NCI-H146 treated with DMSO at 0.1 percent for 48 hours (cell line): ENCODE results near the gene AUTS2.

Experiments used
- DNase-seq: peaks from one replicate; lab custom pipeline; 2025; ENCODE audit not compliant: unreplicated experiment; lab: John Stamatoyannopoulos, UW

Gene AUTS2

GRCh38 chr7:69840248-69840647, 242.0 kb downstream of the AUTS2 start:
- no peak for DNase-seq

- DNase-seq = no peak
Observed at GRCh38 chr7:69843653-69844052, 245.4 kb downstream of the AUTS2 start.

- no peak for DNase-seq
Observed at GRCh38 chr7:69844264-69844868, 246.1 kb downstream of the AUTS2 start.

GRCh38 chr7:69845721-69846495, 247.6 kb downstream of the AUTS2 start:
- no peak for DNase-seq

- peak; percentile 76 for DNase-seq
Observed at GRCh38 chr7:69847921-69848612, 249.8 kb downstream of the AUTS2 start.

GRCh38 chr7:69849268-69849667, 251.0 kb downstream of the AUTS2 start:
- no peak for DNase-seq

- DNase-seq = no peak
Observed at GRCh38 chr7:69857014-69857413, 258.7 kb downstream of the AUTS2 start.

- no peak for DNase-seq
Observed at GRCh38 chr7:69858471-69858870, 260.2 kb downstream of the AUTS2 start.

GRCh38 chr7:69859342-69859741, 261.1 kb downstream of the AUTS2 start:
- no peak for DNase-seq

- DNase-seq = no peak
Observed at GRCh38 chr7:69860486-69860885, 262.2 kb downstream of the AUTS2 start.

GRCh38 chr7:69860941-69861622, 262.8 kb downstream of the AUTS2 start:
- DNase-seq = no peak

- no peak for DNase-seq
Observed at GRCh38 chr7:69862413-69863064, 264.3 kb downstream of the AUTS2 start.

- peak; percentile 88 for DNase-seq
Observed at GRCh38 chr7:69864274-69864673, 266.0 kb downstream of the AUTS2 start.

- DNase-seq = no peak
Observed at GRCh38 chr7:69864822-69865221, 266.5 kb downstream of the AUTS2 start.

GRCh38 chr7:69868921-69869320, 270.6 kb downstream of the AUTS2 start:
- DNase-seq = no peak

- no peak for DNase-seq
Observed at GRCh38 chr7:69871213-69871885, 273.1 kb downstream of the AUTS2 start.

- DNase-seq = no peak
Observed at GRCh38 chr7:69871886-69872569, 273.8 kb downstream of the AUTS2 start.

- no peak for DNase-seq
Observed at GRCh38 chr7:69873512-69873911, 275.2 kb downstream of the AUTS2 start.

GRCh38 chr7:69878015-69878414, 279.7 kb downstream of the AUTS2 start:
- DNase-seq = no peak

GRCh38 chr7:69878591-69878990, 280.3 kb downstream of the AUTS2 start:
- no peak for DNase-seq
